GM21529 (cell line): ENCODE results near the gene SETD3.

Experiments
- ATAC-seq: cut with Tn5 transposase; IDR thresholded peaks from one replicate; pipeline ENCODE4 v1.9.1; 2021; ENCODE audit not compliant: unreplicated experiment

SETD3 gene

GRCh38 chr14:99426265-99426664, 54.4 kb downstream of the SETD3 start:
- ATAC-seq: no peak

- ATAC-seq: no peak
Observed at GRCh38 chr14:99425272-99425681, 55.4 kb downstream of the SETD3 start.

- no peak for ATAC-seq
Observed at GRCh38 chr14:99424306-99424877, 56.3 kb downstream of the SETD3 start.

- ATAC-seq: no peak
Observed at GRCh38 chr14:99423434-99423833, 57.2 kb downstream of the SETD3 start.

GRCh38 chr14:99422228-99423010, 58.2 kb downstream of the SETD3 start:
- ATAC-seq: no peak

- ATAC-seq: no peak
Observed at GRCh38 chr14:99420711-99421110, 59.9 kb downstream of the SETD3 start.

GRCh38 chr14:99419905-99420304, 60.8 kb downstream of the SETD3 start:
- no peak for ATAC-seq

GRCh38 chr14:99418242-99418641, 62.4 kb downstream of the SETD3 start:
- no peak for ATAC-seq

- no peak for ATAC-seq
Observed at GRCh38 chr14:99416909-99417308, 63.8 kb downstream of the SETD3 start.

GRCh38 chr14:99415496-99416281, 65.0 kb downstream of the SETD3 start:
- ATAC-seq: peak; percentile 94

- no peak for ATAC-seq
Observed at GRCh38 chr14:99413911-99414310, 66.7 kb downstream of the SETD3 start.

- ATAC-seq: no peak
Observed at GRCh38 chr14:99413172-99413571, 67.5 kb downstream of the SETD3 start.

GRCh38 chr14:99412117-99413061, 68.3 kb downstream of the SETD3 start:
- no peak for ATAC-seq

GRCh38 chr14:99410019-99410418, 70.6 kb downstream of the SETD3 start:
- no peak for ATAC-seq

GRCh38 chr14:99408971-99409289, 71.7 kb downstream of the SETD3 start:
- no peak for ATAC-seq

- ATAC-seq: no peak
Observed at GRCh38 chr14:99408286-99408970, 72.2 kb downstream of the SETD3 start.

- no peak for ATAC-seq
Observed at GRCh38 chr14:99407416-99407815, 73.2 kb downstream of the SETD3 start.

GRCh38 chr14:99402950-99403349, 77.7 kb downstream of the SETD3 start:
- ATAC-seq: no peak

GRCh38 chr14:99402285-99402648, 78.4 kb downstream of the SETD3 start:
- no peak for ATAC-seq

- ATAC-seq: no peak
Observed at GRCh38 chr14:99401621-99402284, 78.9 kb downstream of the SETD3 start.
